Measurements from ENCODE around the gene KLHL29.

DNA sequence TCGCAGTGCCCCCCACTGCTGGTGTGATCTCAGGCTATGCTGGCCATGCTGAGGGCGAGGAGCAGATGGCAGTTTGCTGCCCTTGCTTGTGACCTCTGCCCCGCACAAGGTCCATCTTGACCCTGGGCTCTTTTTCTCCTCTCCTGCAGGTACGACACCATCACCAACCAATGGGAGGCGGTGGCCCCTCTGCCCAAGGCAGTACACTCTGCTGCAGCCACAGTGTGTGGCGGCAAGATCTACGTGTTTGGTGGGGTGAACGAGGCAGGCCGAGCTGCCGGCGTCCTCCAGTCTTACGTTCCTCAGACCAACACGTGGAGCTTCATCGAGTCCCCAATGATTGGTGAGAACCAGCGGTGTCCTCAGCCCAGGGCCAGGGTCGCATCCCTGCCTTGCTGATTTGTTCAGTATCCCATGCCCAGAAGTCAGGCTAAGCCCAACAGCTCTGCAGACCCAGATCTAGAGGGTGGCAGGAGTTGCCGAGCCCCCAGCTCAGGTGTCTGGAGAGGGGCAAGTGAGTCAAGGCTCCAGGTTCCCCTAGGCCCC, 318.1 kb downstream of the KLHL29 start:
- TF ChIP-seq CTCF (IDR thresholded peaks at IDR 0.05; ENCODE audit: poor library complexity, severe bottlenecking) = no peak
- TF ChIP-seq POLR2AphosphoS5 (IDR thresholded peaks at IDR 0.05) = no peak
- no peak for TF ChIP-seq EZH2 (IDR thresholded peaks at IDR 0.05; ENCODE audit: borderline replicate concordance, insufficient read depth, low read length, poor library complexity, severe bottlenecking)
- no peak for TF ChIP-seq RAD21 (conservative IDR thresholded peaks at IDR 0.05)
- TF ChIP-seq SMC3 (conservative IDR thresholded peaks at IDR 0.05; ENCODE audit: poor library complexity) = no peak
- TF ChIP-seq, protein P1, sequence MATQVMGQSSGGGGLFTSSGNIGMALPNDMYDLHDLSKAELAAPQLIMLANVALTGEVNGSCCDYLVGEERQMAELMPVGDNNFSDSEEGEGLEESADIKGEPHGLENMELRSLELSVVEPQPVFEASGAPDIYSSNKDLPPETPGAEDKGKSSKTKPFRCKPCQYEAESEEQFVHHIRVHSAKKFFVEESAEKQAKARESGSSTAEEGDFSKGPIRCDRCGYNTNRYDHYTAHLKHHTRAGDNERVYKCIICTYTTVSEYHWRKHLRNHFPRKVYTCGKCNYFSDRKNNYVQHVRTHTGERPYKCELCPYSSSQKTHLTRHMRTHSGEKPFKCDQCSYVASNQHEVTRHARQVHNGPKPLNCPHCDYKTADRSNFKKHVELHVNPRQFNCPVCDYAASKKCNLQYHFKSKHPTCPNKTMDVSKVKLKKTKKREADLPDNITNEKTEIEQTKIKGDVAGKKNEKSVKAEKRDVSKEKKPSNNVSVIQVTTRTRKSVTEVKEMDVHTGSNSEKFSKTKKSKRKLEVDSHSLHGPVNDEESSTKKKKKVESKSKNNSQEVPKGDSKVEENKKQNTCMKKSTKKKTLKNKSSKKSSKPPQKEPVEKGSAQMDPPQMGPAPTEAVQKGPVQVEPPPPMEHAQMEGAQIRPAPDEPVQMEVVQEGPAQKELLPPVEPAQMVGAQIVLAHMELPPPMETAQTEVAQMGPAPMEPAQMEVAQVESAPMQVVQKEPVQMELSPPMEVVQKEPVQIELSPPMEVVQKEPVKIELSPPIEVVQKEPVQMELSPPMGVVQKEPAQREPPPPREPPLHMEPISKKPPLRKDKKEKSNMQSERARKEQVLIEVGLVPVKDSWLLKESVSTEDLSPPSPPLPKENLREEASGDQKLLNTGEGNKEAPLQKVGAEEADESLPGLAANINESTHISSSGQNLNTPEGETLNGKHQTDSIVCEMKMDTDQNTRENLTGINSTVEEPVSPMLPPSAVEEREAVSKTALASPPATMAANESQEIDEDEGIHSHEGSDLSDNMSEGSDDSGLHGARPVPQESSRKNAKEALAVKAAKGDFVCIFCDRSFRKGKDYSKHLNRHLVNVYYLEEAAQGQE (IDR thresholded peaks at IDR 0.05; ENCODE audit: borderline replicate concordance) = no peak
- no peak for TF ChIP-seq EP300 (conservative IDR thresholded peaks at IDR 0.05; ENCODE audit: poor library complexity, severe bottlenecking)
- no peak for TF ChIP-seq MXI1 (conservative IDR thresholded peaks at IDR 0.05; ENCODE audit: poor library complexity, severe bottlenecking)
